CD8-positive, alpha-beta memory T cell (primary cell): ENCODE measurements around the gene GABRR1. TPM values are rescaled to one million over a fixed set of nuclear protein-coding genes. Genes with fewer than 3 reads are reported as not detected.

ENCODE experiments used
- CTCF ChIA-PET: fragments of 350-600 bp; sonication (Branson Sonifier 250); formaldehyde crosslinking; loops from one replicate; lab custom pipeline; 2021; ENCODE audit warnings: antibody characterized with exemption; lab: Charles Lee
- POLR2A ChIA-PET: fragments of 350-600 bp; sonication (Branson Sonifier 250); formaldehyde crosslinking; loops from one replicate; lab custom pipeline; 2021; ENCODE audit warnings: antibody characterized with exemption; lab: Charles Lee
- DNase-seq, 5 donors: peaks; one replicate each; pipeline versions ENCODE4 v3.0.0 to v3.0.0-alpha.2; 2020 to 2022; ENCODE audit warnings: mixed read lengths in 1 of 5
- H3K27ac ChIP-seq: one replicate; pipeline ENCODE4 v1.7.0; 2013; ENCODE audit warnings: low read depth, mild to moderate bottlenecking, low read length, moderate library complexity
- H3K27me3 ChIP-seq: 2 replicates; pipeline ENCODE4 v1.7.0; 2013; ENCODE audit warnings: low read length, mild to moderate bottlenecking; ENCODE audit not compliant: insufficient read depth, poor library complexity, severe bottlenecking
- H3K36me3 ChIP-seq: 2 replicates; pipeline ENCODE4 v1.7.0; 2013; ENCODE audit warnings: mild to moderate bottlenecking, low read length, moderate library complexity; ENCODE audit not compliant: insufficient read depth
- H3K4me1 ChIP-seq: 2 replicates; pipeline ENCODE4 v1.7.0; 2013; ENCODE audit warnings: mild to moderate bottlenecking, low read length, moderate library complexity; ENCODE audit not compliant: insufficient read depth
- H3K4me3 ChIP-seq: 2 replicates; pipeline ENCODE4 v1.7.0; 2013; ENCODE audit warnings: mild to moderate bottlenecking, low read length
- H3K9me3 ChIP-seq: 2 replicates; pipeline ENCODE4 v1.7.0; 2013; ENCODE audit warnings: mild to moderate bottlenecking, low read length
- H3K27ac Mint-ChIP-seq, 8 donors: one replicate each; pipeline ENCODE4 v1.8.0; 2020 to 2021; ENCODE audit warnings: mixed read lengths in 8 of 8, mild to moderate bottlenecking in 6 of 8, inconsistent platforms in 3 of 8, moderate library complexity in 3 of 8
- H3K27me3 Mint-ChIP-seq, 2 donors: one replicate each; pipeline ENCODE4 v1.8.0; 2020 to 2021; ENCODE audit warnings: mixed read lengths in 2 of 2, mild to moderate bottlenecking in 1 of 2, moderate library complexity in 1 of 2
- H3K36me3 Mint-ChIP-seq, 3 donors: one replicate each; pipeline ENCODE4 v1.8.0; 2020 to 2021; ENCODE audit warnings: mixed read lengths in 3 of 3, inconsistent platforms in 1 of 3, mild to moderate bottlenecking in 1 of 3
- H3K4me1 Mint-ChIP-seq, 3 donors: one replicate each; pipeline ENCODE4 v1.8.0; 2020 to 2021; ENCODE audit warnings: mixed read lengths in 3 of 3, inconsistent platforms in 1 of 3, mild to moderate bottlenecking in 1 of 3
- H3K4me3 Mint-ChIP-seq, 7 donors: one replicate each; pipeline ENCODE4 v1.8.0; 2020 to 2021; ENCODE audit warnings: mixed read lengths in 7 of 7, mild to moderate bottlenecking in 6 of 7, moderate library complexity in 4 of 7, inconsistent platforms in 2 of 7
- H3K9me3 Mint-ChIP-seq, 5 donors: one replicate each; pipeline ENCODE4 v1.8.0; 2020 to 2022; ENCODE audit warnings: mixed read lengths in 5 of 5, mild to moderate bottlenecking in 3 of 5, moderate library complexity in 2 of 5, inconsistent platforms in 1 of 5
- polyA plus RNA-seq: library from polyadenylated mRNA; unstranded; fragments of 300-500 nt; fragmentation: Illumina TruSeq; gene quantifications from one replicate; pipeline ENCODE4 v1.2.3, GENCODE V29; 2021
- total RNA-seq, 2 experiments: library from RNA; stranded (reverse); gene quantifications; one replicate each; pipeline ENCODE4 v1.2.3, GENCODE V29; 2021

Gene GABRR1
- total and polyA plus RNA-seq, 3 experiments from 2014 or later, result not detected

- Histone ChIP-seq H3K4me3 (no peak overlapping the region), H3K27me3 (no peaks in the 10 kb centered on the region), H3K4me1 (peaks cover 9% of the 10 kb centered on the region), H3K36me3 (no peaks in the 10 kb centered on the region), H3K9me3 (no peaks in the 10 kb centered on the region), H3K27ac (no peak overlapping the region)
- H3K36me3 Mint-ChIP-seq, result peaks cover 0 to 30% (median 11%) of the 10 kb centered on the region in 3 donors
- H3K27me3 Mint-ChIP-seq, result no peaks in the 10 kb centered on the region
- ChIA-PET CTCF (interaction anchor here (0.8 kb wide), 2 partner anchors 68 to 223 kb away, joined by 3 read pairs; partner anchors contain the start of gene PNRC1), POLR2A (interaction anchor here (0.7 to 5.7 kb wide), 2 partner anchors 64 to 68 kb away, joined by 3 to 91 read pairs; partner anchors contain the start of gene PNRC1)
- no peaks in the 10 kb centered on the region for H3K9me3 Mint-ChIP-seq
- peak overlapping the region in 6 of 7 donors; percentile 24 to 82 (median 50) for H3K4me3 Mint-ChIP-seq
- H3K27ac Mint-ChIP-seq, result no peak overlapping the region
- peaks cover 22 to 53% (median 42%) of the 10 kb centered on the region in 3 donors for H3K4me1 Mint-ChIP-seq
- DNase-seq, result no peak
Observed at GRCh38 chr6:89148016-89148750, 69.0 kb downstream of the GABRR1 start.

- H3K9me3 ChIP-seq, result no peaks in the 10 kb centered on the region
- H3K4me1 Mint-ChIP-seq, result peaks cover 22 to 52% (median 36%) of the 10 kb centered on the region in 3 donors
- H3K9me3 Mint-ChIP-seq, result no peaks in the 10 kb centered on the region
- peak overlapping the region; percentile 62 for H3K27ac ChIP-seq
- no peaks in the 10 kb centered on the region for H3K27me3 ChIP-seq
- peak overlapping the region; percentile 79 to 91 (median 87) for H3K4me3 Mint-ChIP-seq
- peaks cover 9% of the 10 kb centered on the region for H3K4me1 ChIP-seq
- peaks cover 0 to 25% (median 11%) of the 10 kb centered on the region in 3 donors for H3K36me3 Mint-ChIP-seq
- peak overlapping the region; percentile 73 for H3K4me3 ChIP-seq
- POLR2A ChIA-PET, result interaction anchor here (0.6 to 5.7 kb wide), 5 partner anchors 29 to 206 kb away, joined by 3 to 91 read pairs (median 5); partner anchors contain the start of genes PNRC1, RNGTT, SRSF12 and UBE2J1
- H3K27ac Mint-ChIP-seq, result peak overlapping the region in 7 of 8 donors; percentile 4 to 71 (median 54)
- no peaks in the 10 kb centered on the region for H3K27me3 Mint-ChIP-seq
- DNase-seq, result peak in 1 of 5 donors; percentile 35
- no peaks in the 10 kb centered on the region for H3K36me3 ChIP-seq
- CTCF ChIA-PET, result interaction anchor here (0.8 to 3.7 kb wide), 6 partner anchors 7 to 225 kb away, joined by 3 to 21 read pairs (median 6); partner anchors contain the start of gene PNRC1
Observed at GRCh38 chr6:89146718-89147700, 70.1 kb downstream of the GABRR1 start.

- Mint-ChIP-seq H3K4me1 (peaks cover 22 to 45% (median 36%) of the 10 kb centered on the region in 3 donors), H3K36me3 (peaks cover 0 to 18% (median 11%) of the 10 kb centered on the region in 3 donors), H3K9me3 (no peaks in the 10 kb centered on the region), H3K4me3 (peak within 1 kb of the TSS; percentile 91 to 98 (median 94)), H3K27ac (peak within 1 kb of the TSS; percentile 44 to 97 (median 96)), H3K27me3 (no peaks in the 10 kb centered on the region)
- H3K27ac ChIP-seq, result peak within 1 kb of the TSS; percentile 62
- peaks cover 9% of the 10 kb centered on the region for H3K4me1 ChIP-seq
- peak within 1 kb of the TSS; percentile 73 for H3K4me3 ChIP-seq
- H3K36me3 ChIP-seq, result no peaks in the 10 kb centered on the region
- DNase-seq, result peak; percentile 47 to 70 (median 59)
- no peaks in the 10 kb centered on the region for H3K9me3 ChIP-seq
- ChIA-PET POLR2A (interaction anchor here (0.6 to 5.7 kb wide), 7 partner anchors 29 to 1440 kb away, joined by 3 to 91 read pairs (median 5); partner anchors contain the start of genes PNRC1, RNGTT, SRSF12 and UBE2J1), CTCF (interaction anchor here (0.9 to 3.7 kb wide), 8 partner anchors 8 to 183 kb away, joined by 3 to 21 read pairs (median 4); partner anchors contain the start of genes PNRC1 and RNGTT)
- H3K27me3 ChIP-seq, result no peaks in the 10 kb centered on the region
Observed at GRCh38 chr6:89145956-89146717, 71.0 kb downstream of the GABRR1 start, which contains the start of gene PM20D2. Gene PM20D2, plus strand, starts transcription at chr6:89146055. Its CDS starts 90 bp downstream, at chr6:89146145.

- peaks cover 9% of the 10 kb centered on the region for H3K4me1 ChIP-seq
- Mint-ChIP-seq H3K27ac (peak overlapping the region; percentile 44 to 97 (median 96)), H3K4me3 (peak overlapping the region; percentile 91 to 98 (median 94)), H3K27me3 (no peaks in the 10 kb centered on the region), H3K36me3 (peaks cover 0 to 18% (median 14%) of the 10 kb centered on the region in 3 donors), H3K4me1 (peaks cover 22 to 45% (median 36%) of the 10 kb centered on the region in 3 donors), H3K9me3 (no peaks in the 10 kb centered on the region)
- POLR2A ChIA-PET, result interaction anchor here (0.6 to 5.7 kb wide), 6 partner anchors 28 to 1441 kb away, joined by 3 to 91 read pairs (median 5); partner anchors contain the start of genes PNRC1, RNGTT and SRSF12
- peak overlapping the region; percentile 62 for H3K27ac ChIP-seq
- peak in 3 of 5 donors; percentile 2 to 51 (median 38) for DNase-seq
- H3K27me3 ChIP-seq, result no peaks in the 10 kb centered on the region
- no peaks in the 10 kb centered on the region for H3K36me3 ChIP-seq
- no peaks in the 10 kb centered on the region for H3K9me3 ChIP-seq
- CTCF ChIA-PET, result interaction anchor here (0.8 to 3.7 kb wide), 9 partner anchors 9 to 182 kb away, joined by 3 to 21 read pairs (median 4); partner anchors contain the start of genes PNRC1 and RNGTT
- peak overlapping the region; percentile 73 for H3K4me3 ChIP-seq
Observed at GRCh38 chr6:89145091-89145955, 71.8 kb downstream of the GABRR1 start.

- Mint-ChIP-seq H3K36me3 (peaks cover 0 to 10% (median 7%) of the 10 kb centered on the region in 3 donors), H3K27ac (peak overlapping the region in 5 of 8 donors; percentile 30 to 63 (median 51)), H3K4me1 (peaks cover 20 to 38% (median 30%) of the 10 kb centered on the region in 3 donors), H3K27me3 (no peaks in the 10 kb centered on the region), H3K9me3 (no peaks in the 10 kb centered on the region), H3K4me3 (peak overlapping the region in 3 of 7 donors; percentile 20 to 98 (median 26))
- H3K9me3 ChIP-seq, result no peaks in the 10 kb centered on the region
- no peak overlapping the region for H3K27ac ChIP-seq
- ChIA-PET CTCF (interaction anchor here (1.5 to 3.7 kb wide), 3 partner anchors 10 to 161 kb away, joined by 4 to 21 read pairs (median 15); partner anchors contain the start of gene PNRC1), POLR2A (interaction anchor here (5.7 kb wide), 1 partner anchor 64 kb away, joined by 91 read pairs; the partner anchor contains the start of gene PNRC1)
- H3K4me1 ChIP-seq, result peaks cover 9% of the 10 kb centered on the region
- H3K4me3 ChIP-seq, result no peak overlapping the region
- H3K27me3 ChIP-seq, result no peaks in the 10 kb centered on the region
- no peaks in the 10 kb centered on the region for H3K36me3 ChIP-seq
- no peak for DNase-seq
Observed at GRCh38 chr6:89144354-89144906, 72.7 kb downstream of the GABRR1 start.
